NCI-H1105 (cell line): ENCODE data around the gene POLL.
A peak's percentile ranks its signal among the peaks of the same experiment; 100 is the strongest.
"Not testable (repeated sequence)": the region's sequence is repeated elsewhere in the genome, so short reads cannot be mapped to it uniquely, and the experiment has no call there.

Experiments used
- DNase-seq: peaks from one replicate; lab custom pipeline; 2025; lab: John Stamatoyannopoulos, UW

Gene POLL

GRCh38 chr10:101611096-101611905 lies 23.2 kb upstream of the POLL start:
- DNase-seq: no peak

DNA sequence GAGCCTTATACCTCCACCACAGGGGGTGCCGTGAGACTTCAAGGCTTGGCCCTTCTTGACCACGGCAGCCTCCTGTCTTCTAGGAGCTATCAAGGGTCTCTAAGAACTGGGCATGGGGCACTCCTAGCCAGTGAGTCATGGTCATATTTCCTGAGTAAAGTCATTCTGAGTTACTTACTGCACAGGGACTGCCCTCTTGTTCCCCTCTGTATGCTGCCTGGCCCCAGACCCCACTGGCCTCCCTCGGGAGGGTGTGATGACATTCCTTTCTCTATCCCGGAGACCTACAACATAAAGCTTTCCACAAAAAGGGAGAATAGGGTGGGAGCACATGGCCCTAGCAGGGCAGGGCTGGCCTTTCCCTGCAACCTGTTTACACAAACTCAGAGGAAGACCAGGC lies 21.4 kb upstream of the POLL start:
- no peak for DNase-seq

- no peak for DNase-seq
Measured at GRCh38 chr10:101607124-101607523, 19.1 kb upstream of the POLL start.

- DNase-seq: peak; percentile 59
Measured at GRCh38 chr10:101602761-101603398, 14.8 kb upstream of the POLL start.

DNA sequence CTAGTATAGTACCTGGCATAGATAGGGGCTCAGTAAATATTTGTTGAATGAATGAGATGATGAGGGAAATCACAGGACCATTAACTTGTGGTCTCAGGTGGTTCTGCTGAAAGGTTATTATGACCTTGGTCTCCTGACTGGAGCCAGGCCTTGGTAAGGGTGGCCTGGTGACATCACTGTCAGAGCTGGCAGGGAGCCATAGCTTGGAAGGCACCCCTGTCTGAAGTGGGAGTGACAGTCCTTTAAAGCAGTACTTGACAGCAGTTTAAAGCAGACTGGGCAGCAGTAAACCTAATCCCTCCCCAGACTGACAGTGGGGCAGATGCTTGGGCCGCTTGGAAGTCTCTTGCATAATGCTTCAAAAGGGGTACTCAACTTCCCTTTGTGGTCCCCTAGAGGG lies 13.5 kb upstream of the POLL start:
- DNase-seq: no peak

- no peak for DNase-seq
Measured at GRCh38 chr10:101597091-101597900, 9.2 kb upstream of the POLL start.

DNA sequence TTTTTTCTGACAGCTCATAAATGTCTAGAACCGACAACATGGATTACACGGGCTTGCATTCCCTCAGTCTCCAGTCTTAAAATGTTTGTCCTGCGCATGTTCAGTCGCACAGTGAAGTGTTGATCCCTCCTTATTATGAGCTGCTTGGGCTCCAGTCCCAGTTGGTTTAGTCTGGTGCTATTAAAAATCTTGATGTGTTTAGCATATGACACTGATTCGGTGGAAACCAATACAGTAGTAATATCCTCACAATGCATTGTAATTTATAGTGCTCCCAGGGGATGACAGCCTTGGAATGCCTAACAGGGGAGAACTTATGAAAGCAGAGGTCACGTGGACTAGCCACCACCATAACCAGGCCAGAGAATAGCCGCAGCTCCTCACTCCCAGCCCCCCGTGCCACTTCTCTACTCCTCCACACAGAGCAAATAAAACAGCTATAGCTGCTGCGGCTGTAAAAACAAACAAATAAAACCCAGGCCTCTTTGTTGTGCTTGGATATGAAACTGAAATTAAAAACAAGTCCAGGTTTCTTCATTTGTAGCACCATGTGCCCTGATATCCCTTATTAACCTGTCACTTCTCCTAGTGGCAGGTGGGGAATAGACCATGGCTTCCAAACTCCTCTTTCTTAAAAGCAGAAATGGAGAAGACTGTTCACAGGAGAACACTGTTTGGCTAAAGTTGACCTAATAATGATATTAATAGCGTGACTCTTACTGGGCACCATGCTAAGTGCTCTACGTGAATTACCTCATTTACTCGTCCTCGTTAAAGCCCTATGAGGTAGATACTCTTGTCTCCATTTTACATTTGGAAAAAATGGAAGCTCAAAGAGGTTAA lies 7.8 kb upstream of the POLL start:
- DNase-seq: no peak

DNA sequence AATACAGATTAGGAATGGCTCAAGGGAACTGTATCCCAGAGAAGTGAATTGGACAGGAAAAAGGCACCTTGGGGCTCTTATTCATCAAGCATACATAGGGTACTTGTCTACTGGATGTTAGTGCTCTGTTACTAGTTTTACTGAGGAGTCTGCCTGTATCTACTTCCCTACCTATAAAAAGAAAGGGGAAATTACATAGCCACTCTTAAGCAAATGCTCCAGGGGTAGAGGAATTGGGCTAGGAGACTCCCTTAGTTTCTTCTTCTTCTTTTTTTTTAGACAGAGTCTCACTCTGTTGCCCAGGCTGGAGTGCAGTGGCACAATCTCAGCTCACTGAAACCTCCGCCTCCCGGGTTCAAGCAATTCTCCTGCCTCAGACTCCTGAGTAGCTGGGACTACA lies 5.3 kb upstream of the POLL start:
- not testable (repeated sequence) for DNase-seq

- DNase-seq: no peak
Measured at GRCh38 chr10:101588879-101589278, 822 bp upstream of the POLL start.

- DNase-seq: no peak
Measured at GRCh38 chr10:101585841-101586240, 2.2 kb downstream of the POLL start.

DNA sequence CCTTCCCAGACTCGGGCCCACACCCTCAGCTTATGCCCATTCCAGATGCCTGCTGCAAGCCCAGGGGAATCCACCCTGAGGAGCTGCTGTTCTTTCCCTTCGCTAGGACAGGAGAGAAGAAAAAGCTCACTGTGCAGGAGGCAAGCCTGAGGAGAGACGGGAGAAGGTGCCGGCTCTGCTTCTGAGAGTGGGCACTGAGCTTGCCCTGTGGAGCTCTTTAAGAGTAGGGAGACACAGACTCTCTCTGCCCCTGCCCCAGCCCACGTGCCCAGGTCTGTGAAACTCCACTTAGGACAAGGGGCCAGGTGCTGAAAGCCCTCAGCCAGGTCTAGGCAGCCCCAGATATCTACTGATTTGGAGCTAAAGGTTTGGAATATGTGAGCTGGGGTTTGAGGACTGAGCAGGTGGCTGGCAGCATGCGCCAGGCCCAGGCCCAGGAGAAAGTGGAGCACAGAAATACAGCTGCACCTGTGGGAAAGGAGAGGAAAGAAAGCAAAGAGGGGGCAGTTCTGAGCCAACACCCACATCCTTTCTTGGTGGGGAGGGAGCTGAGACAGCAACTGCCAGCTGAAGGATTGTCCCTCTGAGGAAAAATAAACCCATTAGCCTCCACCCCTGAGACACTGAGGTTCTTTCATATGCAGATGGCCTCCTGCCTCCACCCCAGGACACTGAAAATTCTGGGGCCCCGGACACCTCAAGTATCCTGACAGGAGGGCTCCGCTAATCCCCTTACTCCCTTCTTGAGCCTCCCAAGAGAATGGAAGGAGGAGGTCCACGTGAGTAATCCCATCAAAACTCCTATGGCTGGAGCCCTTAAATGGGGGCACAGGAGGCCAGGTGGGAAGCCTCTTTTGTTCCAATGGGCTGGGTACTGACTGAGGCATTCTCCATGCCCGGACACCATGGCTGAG lies 7.3 kb downstream of the POLL start:
- no peak for DNase-seq

DNA sequence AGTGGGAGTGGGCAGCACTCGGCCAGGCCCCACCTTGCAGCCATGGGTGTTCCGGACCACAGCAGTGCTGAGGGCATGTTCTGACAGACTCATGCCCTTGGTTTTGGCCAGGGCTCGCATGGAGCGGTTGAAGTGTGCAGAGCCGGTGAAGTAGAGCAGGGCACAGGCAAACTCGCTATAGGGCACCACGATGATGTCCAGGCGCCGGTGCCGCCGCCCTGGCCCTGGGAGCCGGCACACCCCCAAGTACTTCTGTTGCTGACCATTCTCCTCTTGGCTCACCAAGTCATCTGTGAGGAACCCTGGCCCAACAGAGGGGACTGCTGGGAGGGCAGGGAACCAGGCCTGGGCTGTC lies 8.6 kb downstream of the POLL start:
- DNase-seq: no peak

- no peak for DNase-seq
Measured at GRCh38 chr10:101578803-101579515, 9.1 kb downstream of the POLL start.

DNA sequence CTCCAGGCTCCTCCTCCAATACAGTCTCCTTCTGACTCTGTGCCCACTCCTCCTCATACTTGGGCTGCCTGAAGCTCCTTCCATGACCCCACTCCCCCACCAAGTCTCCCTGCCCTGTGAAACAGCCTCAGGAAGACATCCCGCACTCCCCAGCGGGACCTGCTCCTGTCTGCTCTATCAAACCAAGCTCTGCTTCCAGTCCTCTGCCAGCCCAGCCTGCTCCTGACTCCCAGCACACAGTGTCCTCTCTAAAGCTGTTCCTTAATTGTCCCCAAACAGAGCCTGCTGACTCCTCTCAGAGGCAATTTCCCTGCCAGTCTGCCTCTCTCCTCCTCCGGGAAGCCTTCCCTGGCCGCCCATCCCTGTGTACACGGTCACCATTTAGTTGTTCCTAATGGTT lies 9.9 kb downstream of the POLL start:
- no peak for DNase-seq

- no peak for DNase-seq
Measured at GRCh38 chr10:101577121-101577871, 10.8 kb downstream of the POLL start.

GRCh38 chr10:101576211-101576863 lies 11.7 kb downstream of the POLL start:
- DNase-seq: no peak

- DNase-seq: no peak
Measured at GRCh38 chr10:101575580-101576210, 12.4 kb downstream of the POLL start.

- DNase-seq: no peak
Measured at GRCh38 chr10:101575091-101575490, 13.0 kb downstream of the POLL start.
